Liver (tissue), 9 donors: ENCODE results near the gene ITGA5. TPM values are rescaled to one million over a fixed set of nuclear protein-coding genes. Genes with fewer than 3 reads are reported as not detected.

ENCODE experiments used
- DNase-seq: peaks from one replicate; pipeline ENCODE4 v3.0.0-alpha.2; 2017; ENCODE audit warnings: low spot score
- H3K27ac ChIP-seq, 2 donors: one replicate each; pipeline ENCODE4 v1.7.0; 2013; ENCODE audit warnings: inconsistent platforms in 2 of 2, low read length in 2 of 2, control low read depth in 1 of 2, low read depth in 1 of 2, mild to moderate bottlenecking in 1 of 2
- H3K27me3 ChIP-seq, 4 donors: one replicate each; pipeline versions ENCODE4 v1.6.1 to v1.7.0; 2013; ENCODE audit warnings: low read length in 3 of 4, inconsistent platforms in 1 of 4, mild to moderate bottlenecking in 1 of 4, moderate library complexity in 1 of 4; ENCODE audit not compliant: control insufficient read depth in 4 of 4, insufficient read depth in 4 of 4
- H3K36me3 ChIP-seq, 4 donors: one replicate each; pipeline versions ENCODE4 v1.6.1 to v1.7.0; 2013; ENCODE audit warnings: low read length in 3 of 4, mild to moderate bottlenecking in 3 of 4, low read depth in 1 of 4, moderate library complexity in 1 of 4; ENCODE audit not compliant: control insufficient read depth in 4 of 4, insufficient read depth in 3 of 4
- H3K4me1 ChIP-seq, 4 donors: one replicate each; pipeline versions ENCODE4 v1.6.1 to v1.7.0; 2013; ENCODE audit warnings: low read length in 3 of 4, mild to moderate bottlenecking in 3 of 4, moderate library complexity in 1 of 4; ENCODE audit not compliant: control insufficient read depth in 4 of 4, insufficient read depth in 4 of 4
- H3K4me3 ChIP-seq, 3 donors: one replicate each; pipeline versions ENCODE4 v1.6.1 to v1.7.0; 2013; ENCODE audit warnings: low read length in 3 of 3, control low read depth in 1 of 3, low read depth in 1 of 3, mild to moderate bottlenecking in 1 of 3
- H3K9ac ChIP-seq, 2 donors: one replicate each; pipeline ENCODE4 v1.7.0; 2013; ENCODE audit warnings: low read length in 2 of 2, mild to moderate bottlenecking in 2 of 2, moderate library complexity in 2 of 2, control low read depth in 1 of 2, low read depth in 1 of 2
- H3K9me3 ChIP-seq, 4 donors: one replicate each; pipeline versions ENCODE4 v1.6.1 to v1.7.0; 2013; ENCODE audit warnings: low read length in 3 of 4; ENCODE audit not compliant: control insufficient read depth in 4 of 4
- EGR1 ChIP-seq, 2 donors: IDR thresholded peaks; 2 replicates each; pipeline ENCODE4 v1.6.1; 2016 to 2018; ENCODE audit warnings: antibody characterized with exemption in 2 of 2, low read depth in 2 of 2
- FOXA1 ChIP-seq: IDR thresholded peaks from 2 replicates; pipeline ENCODE4 v1.6.1; 2016; ENCODE audit warnings: antibody characterized with exemption
- FOXA2 ChIP-seq: IDR thresholded peaks from 2 replicates; pipeline ENCODE4 v1.6.1; 2016; ENCODE audit warnings: antibody characterized with exemption
- GABPA ChIP-seq, 2 donors: IDR thresholded peaks in 1 of 2; conservative IDR thresholded peaks in 1 of 2; 2 replicates each; pipeline ENCODE4 v1.6.1; 2016; ENCODE audit warnings: antibody characterized with exemption in 2 of 2, mild to moderate bottlenecking in 1 of 2, moderate library complexity in 1 of 2
- HNF4A ChIP-seq, 2 donors: conservative IDR thresholded peaks; 2 replicates each; pipeline ENCODE4 v1.6.1; 2016; ENCODE audit warnings: antibody characterized with exemption in 2 of 2, mild to moderate bottlenecking in 2 of 2
- HNF4G ChIP-seq: IDR thresholded peaks from 2 replicates; pipeline ENCODE4 v1.6.1; 2016; ENCODE audit warnings: antibody characterized with exemption
- JUND ChIP-seq, 2 donors: IDR thresholded peaks; 2 replicates each; pipeline ENCODE4 v1.6.1; 2016; ENCODE audit warnings: antibody characterized with exemption in 2 of 2
- NR2F2 ChIP-seq: IDR thresholded peaks from 2 replicates; pipeline ENCODE4 v1.6.1; 2016; ENCODE audit warnings: antibody characterized with exemption
- RAD21 ChIP-seq, 2 donors: IDR thresholded peaks; 2 replicates each; pipeline ENCODE4 v1.6.1; 2016; ENCODE audit warnings: antibody characterized with exemption in 2 of 2, mild to moderate bottlenecking in 2 of 2
- RXRA ChIP-seq, 2 donors: IDR thresholded peaks; 2 replicates each; pipeline ENCODE4 v1.6.1; 2017 to 2018; ENCODE audit warnings: antibody characterized with exemption in 2 of 2, mild to moderate bottlenecking in 1 of 2
- SP1 ChIP-seq: IDR thresholded peaks from 2 replicates; pipeline ENCODE4 v1.6.1; 2018; ENCODE audit warnings: antibody characterized with exemption, mild to moderate bottlenecking
- TAF1 ChIP-seq: conservative IDR thresholded peaks from 2 replicates; pipeline ENCODE4 v1.6.1; 2016; ENCODE audit warnings: antibody characterized with exemption, mild to moderate bottlenecking
- YY1 ChIP-seq: IDR thresholded peaks from 2 replicates; pipeline ENCODE4 v1.6.1; 2016; ENCODE audit warnings: antibody characterized with exemption, mild to moderate bottlenecking
- WGBS: extraction: QIAGEN DNeasy Blood & Tissue Kit; methylation state at CpG from one replicate; pipeline ENCODE4 v1.1.7; 2013; 5-methylcytosine and 5-hydroxymethylcytosine counted together
- polyA plus RNA-seq, 2 donors: library from polyadenylated mRNA; stranded (reverse) in 1 of 2; unstranded in 1 of 2; fragments of 200-250 nt in 1 of 2; fragments of >200 nt in 1 of 2; fragmentation: Nextera tagmentation in 1 of 2; extraction: Ambion mirVana in 1 of 2; gene quantifications; one replicate each; pipeline versions ENCODE4 v1.2.1 to v1.2.3, GENCODE V29; 2013 to 2015
- total RNA-seq, 2 donors: library from RNA; depleted of rRNA; stranded (reverse); fragments of >200 nt; gene quantifications; one replicate each; pipeline ENCODE4 v1.2.3, GENCODE V29; 2014
- TF ChIP-seq, protein P1 (sequence below): fragments of 150-350 bp; IDR thresholded peaks from 2 replicates; pipeline ENCODE4 v1.5.1; 2017; ENCODE audit warnings: improper control_type of control experiment, low read depth, low read length; ENCODE audit not compliant: missing input control
- TF ChIP-seq, protein P2 (sequence below): IDR thresholded peaks from 2 replicates; pipeline ENCODE4 v1.6.1; 2016; ENCODE audit warnings: antibody characterized with exemption, mild to moderate bottlenecking
- TF ChIP-seq, protein P3 (sequence below): IDR thresholded peaks from 2 replicates; pipeline ENCODE4 v1.6.1; 2016; ENCODE audit warnings: antibody characterized with exemption
- TF ChIP-seq, protein P4 (sequence below): IDR thresholded peaks from 2 replicates; pipeline ENCODE4 v1.6.1; 2016; ENCODE audit warnings: antibody characterized with exemption
- TF ChIP-seq, protein P5 (sequence below): IDR thresholded peaks from 2 replicates; pipeline ENCODE4 v1.6.1; 2016; ENCODE audit warnings: antibody characterized with exemption
- donor health status: healthy.
- donor health status: healthy.
- donor health status: healthy.
- donor health status: healthy.
- donor health status: healthy.

Gene ITGA5
- total and polyA plus RNA-seq, 4 donors: 26.6 to 60.7 (median 39.6) TPM

DNA sequence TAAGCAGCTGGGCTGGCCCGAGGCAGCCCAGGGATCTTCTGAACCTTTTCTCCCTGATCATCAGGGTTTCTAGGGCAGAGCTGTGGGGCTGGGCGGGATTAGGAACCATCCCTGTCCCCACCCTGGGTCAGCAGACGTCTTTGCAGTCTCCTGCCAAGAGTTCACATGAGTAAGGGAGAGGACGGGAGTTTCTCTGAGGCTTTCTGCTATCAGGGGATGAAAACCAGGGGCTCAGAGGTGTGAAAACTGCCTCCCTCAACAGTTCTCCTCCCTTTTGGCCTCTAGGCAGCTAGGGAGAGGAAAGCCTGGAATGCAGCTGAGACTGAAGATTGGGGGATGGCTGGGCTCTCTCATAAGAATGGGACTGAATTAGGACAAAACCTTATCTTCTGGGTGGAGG is 42.5 kb downstream of the ITGA5 start:
- no peak for DNase-seq
- peaks cover 5 to 12% (median 6%) of the 10 kb centered on the region in 4 donors for H3K4me1 ChIP-seq
- H3K9ac ChIP-seq: no peak overlapping the region
- WGBS: 88% methylated on average over 4 of the region's 4 CpGs
- TF ChIP-seq NR2F2 (no peak), EGR1 (IDR thresholded peaks at IDR 0.05; ENCODE audit: low read depth in 2 of 2) (no peak), TAF1 (no peak), RXRA (IDR thresholded peaks at IDR 0.05) (no peak), YY1 (no peak), HNF4G (no peak), SP1 (no peak), RAD21 (IDR thresholded peaks at IDR 0.05) (no peak), HNF4A (conservative IDR thresholded peaks at IDR 0.05) (no peak), GABPA (IDR thresholded peaks at IDR 0.05 in 1 of 2, conservative IDR thresholded peaks at IDR 0.05 in 1 of 2) (no peak), FOXA2 (no peak), FOXA1 (no peak), JUND (IDR thresholded peaks at IDR 0.05) (no peak)
- TF ChIP-seq, protein P1, sequence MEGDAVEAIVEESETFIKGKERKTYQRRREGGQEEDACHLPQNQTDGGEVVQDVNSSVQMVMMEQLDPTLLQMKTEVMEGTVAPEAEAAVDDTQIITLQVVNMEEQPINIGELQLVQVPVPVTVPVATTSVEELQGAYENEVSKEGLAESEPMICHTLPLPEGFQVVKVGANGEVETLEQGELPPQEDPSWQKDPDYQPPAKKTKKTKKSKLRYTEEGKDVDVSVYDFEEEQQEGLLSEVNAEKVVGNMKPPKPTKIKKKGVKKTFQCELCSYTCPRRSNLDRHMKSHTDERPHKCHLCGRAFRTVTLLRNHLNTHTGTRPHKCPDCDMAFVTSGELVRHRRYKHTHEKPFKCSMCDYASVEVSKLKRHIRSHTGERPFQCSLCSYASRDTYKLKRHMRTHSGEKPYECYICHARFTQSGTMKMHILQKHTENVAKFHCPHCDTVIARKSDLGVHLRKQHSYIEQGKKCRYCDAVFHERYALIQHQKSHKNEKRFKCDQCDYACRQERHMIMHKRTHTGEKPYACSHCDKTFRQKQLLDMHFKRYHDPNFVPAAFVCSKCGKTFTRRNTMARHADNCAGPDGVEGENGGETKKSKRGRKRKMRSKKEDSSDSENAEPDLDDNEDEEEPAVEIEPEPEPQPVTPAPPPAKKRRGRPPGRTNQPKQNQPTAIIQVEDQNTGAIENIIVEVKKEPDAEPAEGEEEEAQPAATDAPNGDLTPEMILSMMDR: no peak
- TF ChIP-seq, protein P2, sequence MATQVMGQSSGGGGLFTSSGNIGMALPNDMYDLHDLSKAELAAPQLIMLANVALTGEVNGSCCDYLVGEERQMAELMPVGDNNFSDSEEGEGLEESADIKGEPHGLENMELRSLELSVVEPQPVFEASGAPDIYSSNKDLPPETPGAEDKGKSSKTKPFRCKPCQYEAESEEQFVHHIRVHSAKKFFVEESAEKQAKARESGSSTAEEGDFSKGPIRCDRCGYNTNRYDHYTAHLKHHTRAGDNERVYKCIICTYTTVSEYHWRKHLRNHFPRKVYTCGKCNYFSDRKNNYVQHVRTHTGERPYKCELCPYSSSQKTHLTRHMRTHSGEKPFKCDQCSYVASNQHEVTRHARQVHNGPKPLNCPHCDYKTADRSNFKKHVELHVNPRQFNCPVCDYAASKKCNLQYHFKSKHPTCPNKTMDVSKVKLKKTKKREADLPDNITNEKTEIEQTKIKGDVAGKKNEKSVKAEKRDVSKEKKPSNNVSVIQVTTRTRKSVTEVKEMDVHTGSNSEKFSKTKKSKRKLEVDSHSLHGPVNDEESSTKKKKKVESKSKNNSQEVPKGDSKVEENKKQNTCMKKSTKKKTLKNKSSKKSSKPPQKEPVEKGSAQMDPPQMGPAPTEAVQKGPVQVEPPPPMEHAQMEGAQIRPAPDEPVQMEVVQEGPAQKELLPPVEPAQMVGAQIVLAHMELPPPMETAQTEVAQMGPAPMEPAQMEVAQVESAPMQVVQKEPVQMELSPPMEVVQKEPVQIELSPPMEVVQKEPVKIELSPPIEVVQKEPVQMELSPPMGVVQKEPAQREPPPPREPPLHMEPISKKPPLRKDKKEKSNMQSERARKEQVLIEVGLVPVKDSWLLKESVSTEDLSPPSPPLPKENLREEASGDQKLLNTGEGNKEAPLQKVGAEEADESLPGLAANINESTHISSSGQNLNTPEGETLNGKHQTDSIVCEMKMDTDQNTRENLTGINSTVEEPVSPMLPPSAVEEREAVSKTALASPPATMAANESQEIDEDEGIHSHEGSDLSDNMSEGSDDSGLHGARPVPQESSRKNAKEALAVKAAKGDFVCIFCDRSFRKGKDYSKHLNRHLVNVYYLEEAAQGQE: no peak
- TF ChIP-seq, protein P3, sequence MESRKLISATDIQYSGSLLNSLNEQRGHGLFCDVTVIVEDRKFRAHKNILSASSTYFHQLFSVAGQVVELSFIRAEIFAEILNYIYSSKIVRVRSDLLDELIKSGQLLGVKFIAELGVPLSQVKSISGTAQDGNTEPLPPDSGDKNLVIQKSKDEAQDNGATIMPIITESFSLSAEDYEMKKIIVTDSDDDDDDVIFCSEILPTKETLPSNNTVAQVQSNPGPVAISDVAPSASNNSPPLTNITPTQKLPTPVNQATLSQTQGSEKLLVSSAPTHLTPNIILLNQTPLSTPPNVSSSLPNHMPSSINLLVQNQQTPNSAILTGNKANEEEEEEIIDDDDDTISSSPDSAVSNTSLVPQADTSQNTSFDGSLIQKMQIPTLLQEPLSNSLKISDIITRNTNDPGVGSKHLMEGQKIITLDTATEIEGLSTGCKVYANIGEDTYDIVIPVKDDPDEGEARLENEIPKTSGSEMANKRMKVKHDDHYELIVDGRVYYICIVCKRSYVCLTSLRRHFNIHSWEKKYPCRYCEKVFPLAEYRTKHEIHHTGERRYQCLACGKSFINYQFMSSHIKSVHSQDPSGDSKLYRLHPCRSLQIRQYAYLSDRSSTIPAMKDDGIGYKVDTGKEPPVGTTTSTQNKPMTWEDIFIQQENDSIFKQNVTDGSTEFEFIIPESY: no peak
- TF ChIP-seq, protein P4, sequence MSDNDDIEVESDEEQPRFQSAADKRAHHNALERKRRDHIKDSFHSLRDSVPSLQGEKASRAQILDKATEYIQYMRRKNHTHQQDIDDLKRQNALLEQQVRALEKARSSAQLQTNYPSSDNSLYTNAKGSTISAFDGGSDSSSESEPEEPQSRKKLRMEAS: no peak
- TF ChIP-seq, protein P5, sequence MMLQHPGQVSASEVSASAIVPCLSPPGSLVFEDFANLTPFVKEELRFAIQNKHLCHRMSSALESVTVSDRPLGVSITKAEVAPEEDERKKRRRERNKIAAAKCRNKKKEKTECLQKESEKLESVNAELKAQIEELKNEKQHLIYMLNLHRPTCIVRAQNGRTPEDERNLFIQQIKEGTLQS: no peak
- no peaks in the 10 kb centered on the region for H3K27me3 ChIP-seq
- peaks cover 0 to 8% (median 2%) of the 10 kb centered on the region in 4 donors for H3K36me3 ChIP-seq
- no peak overlapping the region for H3K4me3 ChIP-seq
- H3K9me3 ChIP-seq: no peaks in the 10 kb centered on the region
- no peak overlapping the region for H3K27ac ChIP-seq
